ENCODE measurements around the gene ARID1B.

The ARID1B gene

DNA sequence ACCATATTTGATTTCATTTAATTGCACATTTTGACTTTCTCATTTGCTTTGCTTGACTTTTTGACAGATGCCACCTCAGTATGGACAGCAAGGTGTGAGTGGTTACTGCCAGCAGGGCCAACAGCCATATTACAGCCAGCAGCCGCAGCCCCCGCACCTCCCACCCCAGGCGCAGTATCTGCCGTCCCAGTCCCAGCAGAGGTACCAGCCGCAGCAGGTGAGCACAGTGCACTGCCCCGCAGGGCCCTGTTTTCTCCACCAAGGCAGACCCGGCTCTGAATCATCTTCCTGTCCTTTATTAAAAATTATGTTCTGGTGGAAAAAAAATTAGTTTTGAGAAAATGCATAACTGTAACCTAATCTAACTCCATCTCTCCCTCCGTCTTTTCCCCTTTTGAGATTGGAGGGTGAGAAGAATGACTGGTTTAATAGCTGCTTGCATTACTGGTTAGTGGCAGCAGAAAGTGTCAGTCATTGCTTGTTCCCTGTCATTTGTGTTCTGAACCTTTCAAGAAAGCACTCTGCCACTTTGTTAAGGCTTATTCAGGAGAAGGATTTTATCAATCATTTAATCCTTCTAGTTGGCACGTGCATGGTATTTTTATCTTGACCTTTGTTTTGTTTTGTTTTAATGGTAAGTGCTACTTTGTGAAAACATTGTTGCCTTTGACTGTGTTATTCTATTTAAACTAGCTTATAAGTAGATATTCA is 124.3 kb downstream of the ARID1B start:
- TF ChIP-seq ZNF560 (tag by site-specific recombination; IDR thresholded peaks at IDR 0.05; ENCODE audit: borderline replicate concordance) (no peak), ZNF280D (tag by site-specific recombination; IDR thresholded peaks at IDR 0.05) (no peak), YY1 (tag by site-specific recombination; IDR thresholded peaks at IDR 0.05) (no peak), ZNF398 (tag by site-specific recombination; IDR thresholded peaks at IDR 0.05) (no peak), ZNF830 (tag by site-specific recombination; IDR thresholded peaks at IDR 0.05; ENCODE audit: low read depth) (no peak), ZNF660 (tag by site-specific recombination; IDR thresholded peaks at IDR 0.05) (no peak), ZEB2 (tag by site-specific recombination; IDR thresholded peaks at IDR 0.05) (no peak), ZNF776 (tag by site-specific recombination; IDR thresholded peaks at IDR 0.05; ENCODE audit: borderline replicate concordance) (no peak), EGR2 (tag by site-specific recombination; IDR thresholded peaks at IDR 0.05; ENCODE audit: low read depth) (no peak), ZNF362 (tag by site-specific recombination; IDR thresholded peaks at IDR 0.05) (no peak), ZFP69B (tag by site-specific recombination; IDR thresholded peaks at IDR 0.05) (no peak), MEIS1 (CRISPR knock-in tag; IDR thresholded peaks at IDR 0.05; ENCODE audit: borderline replicate concordance) (no peak), PRDM6 (tag by site-specific recombination; IDR thresholded peaks at IDR 0.05) (peak; percentile 70), ZNF121 (tag by site-specific recombination; IDR thresholded peaks at IDR 0.05) (no peak), BCL11A (tag by site-specific recombination; IDR thresholded peaks at IDR 0.05; ENCODE audit: low read depth) (no peak), FEZF1 (tag by site-specific recombination; IDR thresholded peaks at IDR 0.05) (peak; percentile 79), ZFP41 (tag by site-specific recombination; IDR thresholded peaks at IDR 0.05; ENCODE audit: borderline replicate concordance) (no peak), ZNF658 (tag by site-specific recombination; IDR thresholded peaks at IDR 0.05) (no peak), ZNF76 (tag by site-specific recombination; IDR thresholded peaks at IDR 0.05; ENCODE audit: borderline replicate concordance, low read depth) (no peak), ZNF600 (tag by site-specific recombination; IDR thresholded peaks at IDR 0.05) (peak; percentile 73)
- TF ChIP-seq, protein P1, sequence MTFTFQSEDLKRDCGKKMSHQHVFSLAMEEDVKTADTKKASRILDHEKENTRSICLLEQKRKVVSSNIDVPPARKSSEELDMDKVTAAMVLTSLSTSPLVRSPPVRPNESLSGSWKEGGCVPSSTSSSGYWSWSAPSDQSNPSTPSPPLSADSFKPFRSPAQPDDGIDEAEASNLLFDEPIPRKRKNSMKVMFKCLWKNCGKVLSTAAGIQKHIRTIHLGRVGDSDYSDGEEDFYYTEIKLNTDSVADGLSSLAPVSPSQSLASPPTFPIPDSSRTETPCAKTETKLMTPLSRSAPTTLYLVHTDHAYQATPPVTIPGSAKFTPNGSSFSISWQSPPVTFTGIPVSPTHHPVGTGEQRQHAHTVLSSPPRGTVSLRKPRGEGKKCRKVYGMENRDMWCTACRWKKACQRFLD (tag by site-specific recombination; IDR thresholded peaks at IDR 0.05): no peak
- POLR2A ChIA-PET: no interaction called here
- H3K4me3 ChIP-seq (ENCODE audit: low read depth, low read length): no peak overlapping the region
- no peak overlapping the region for H3K27ac ChIP-seq (ENCODE audit: extremely low read depth, low read depth, low read length)
- H3K9me3 ChIP-seq (ENCODE audit: control insufficient read depth, insufficient read depth, low read depth, low read length): no peaks in the 10 kb centered on the region
- 0 out of 3 replicates have a peak, but pooled peaks cover 0 to 5% of the 10 kb centered on the region in 2 experiments for H3K36me3 ChIP-seq (ENCODE audit: control insufficient read depth in 2 of 2, insufficient read depth in 1 of 2, low read length in 2 of 2)
- CTCF ChIA-PET: interaction anchor here (0.5 to 0.7 kb wide), 3 partner anchors 37 to 71 kb away, joined by 3 to 6 read pairs (median 3); no protein-coding TSS in a partner anchor
- peaks cover 21% of the 10 kb centered on the region for H3K4me1 ChIP-seq (ENCODE audit: control insufficient read depth, insufficient read depth, low read length)

Measured in HEK293 (cell line).